ENCODE results near the gene TUBB3. TPM values are rescaled to one million over a fixed set of nuclear protein-coding genes. Genes with fewer than 3 reads are reported as not detected.
A peak's percentile ranks its signal among the peaks of the same experiment; 100 is the strongest.

The TUBB3 gene
- total and polyA plus RNA-seq, 9 of the 15 experiments (the other 6 are each of a cell fraction or from before 2014, with no cell fraction given) = 0.18 to 12.5 (median 5.0) TPM

DNA sequence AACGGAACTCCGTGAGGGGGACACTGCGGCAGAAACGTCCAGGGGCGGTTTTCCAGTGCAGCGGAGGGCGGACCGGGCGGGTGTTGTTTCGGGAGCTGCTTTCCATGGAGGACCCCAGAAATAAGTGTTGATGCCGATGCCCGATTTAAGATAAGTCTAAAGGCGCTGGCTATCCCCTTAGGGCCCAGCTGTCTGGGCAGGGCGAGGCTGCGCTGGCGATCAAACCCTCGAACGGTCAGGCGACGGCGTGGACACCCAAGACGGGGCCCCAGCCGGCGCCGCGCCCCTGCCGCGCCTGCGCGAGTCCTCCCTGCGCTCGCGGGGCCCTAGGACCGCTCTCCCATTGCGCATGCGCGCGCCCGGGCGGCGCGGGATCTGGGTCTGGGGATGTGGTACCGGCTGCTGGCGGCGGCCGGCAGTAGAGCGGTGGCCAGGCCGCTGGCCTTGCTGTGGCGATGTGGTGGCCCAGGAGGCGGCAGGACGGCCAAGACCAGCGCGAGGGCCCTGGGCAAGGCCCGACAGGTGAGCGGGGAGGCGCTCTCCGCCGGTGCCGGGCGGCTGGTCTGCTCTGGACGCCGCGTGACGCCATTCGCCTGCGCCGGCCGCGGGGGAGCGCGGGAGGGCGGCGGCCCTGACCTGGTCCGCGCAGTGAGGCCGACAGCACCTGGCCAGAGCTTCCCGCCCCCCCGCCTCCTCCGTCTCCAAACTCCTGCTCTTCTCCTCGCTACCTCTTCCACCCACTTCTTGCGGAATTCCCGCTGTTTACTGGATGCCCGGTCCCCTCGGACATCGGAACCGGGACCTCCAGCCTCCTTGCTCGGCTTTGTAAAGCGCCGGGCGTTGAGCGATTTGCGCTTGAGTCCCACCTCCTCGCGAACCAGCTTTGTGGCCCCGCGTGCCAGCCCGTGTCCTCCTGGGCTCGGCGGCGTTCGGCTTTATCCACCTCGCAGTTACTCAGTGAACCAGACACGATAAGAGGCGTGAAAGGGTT, 49.4 kb downstream of the TUBB3 start (continued):
- no peak for TF ChIP-seq IRF9 (tag; IDR thresholded peaks at IDR 0.05)
- TF ChIP-seq RBM15 (IDR thresholded peaks at IDR 0.05; ENCODE audit: insufficient read depth, low read length) = no peak
- TF ChIP-seq ELK1 (CRISPR knock-in tag; IDR thresholded peaks at IDR 0.05) = no peak
- TF ChIP-seq MED1 (CRISPR knock-in tag; IDR thresholded peaks at IDR 0.05; ENCODE audit: borderline replicate concordance) = 0 out of 2 replicates have a peak, but pooled peaks have one; percentile 76
- no peak for TF ChIP-seq NFE2L1 (tag; IDR thresholded peaks at IDR 0.05; ENCODE audit: borderline replicate concordance, low read depth)
- TF ChIP-seq FOS (IDR thresholded peaks at IDR 0.05; ENCODE audit: extremely low read depth, insufficient read length) = no peak
- TF ChIP-seq PRDM10 (IDR thresholded peaks at IDR 0.05; ENCODE audit: partially characterized antibody) = no peak
- TF ChIP-seq DDX20 (tag; IDR thresholded peaks at IDR 0.05; ENCODE audit: low read depth) = no peak
- peak in 1 of 2 experiments; percentile 42; a peak in 1 of 4 replicates for TF ChIP-seq TBL1XR1 (IDR thresholded peaks at IDR 0.05; ENCODE audit: low read length in 2 of 2)
- 0 out of 2 replicates have a peak, but pooled peaks have one; percentile 20 for TF ChIP-seq HNRNPL (IDR thresholded peaks at IDR 0.05; ENCODE audit: low read depth, low read length)
- TF ChIP-seq SPI1 (IDR thresholded peaks at IDR 0.05; ENCODE audit: borderline replicate concordance, low read depth, low read length) = no peak
- TF ChIP-seq GABPB1 (CRISPR knock-in tag; IDR thresholded peaks at IDR 0.05) = peak; percentile 57
- TF ChIP-seq NFE2 (IDR thresholded peaks at IDR 0.05; ENCODE audit: low read depth) = 0 out of 2 replicates have a peak, but pooled peaks have one; percentile 9
- peak; percentile 7; the same call in 1 of the 2 replicates for TF ChIP-seq SMC3 (conservative IDR thresholded peaks at IDR 0.05; ENCODE audit: insufficient read depth, low read depth, low read length)
- TF ChIP-seq RFX7 (CRISPR knock-in tag; IDR thresholded peaks at IDR 0.05) = no peak
- peak; percentile 99 for TF ChIP-seq CREM (IDR thresholded peaks at IDR 0.05; ENCODE audit: low read depth)
- peak; percentile 95 for TF ChIP-seq PHF20 (IDR thresholded peaks at IDR 0.05; ENCODE audit: partially characterized antibody)
- TF ChIP-seq SETDB1 (IDR thresholded peaks at IDR 0.05; ENCODE audit: low read length) = no peak
- no peak for TF ChIP-seq SMAD3 (CRISPR knock-in tag; conservative IDR thresholded peaks at IDR 0.05)
- no peak for TF ChIP-seq ZNF146 (CRISPR knock-in tag; IDR thresholded peaks at IDR 0.05; ENCODE audit: unreplicated experiment)
- TF ChIP-seq FOXJ3 (CRISPR knock-in tag; IDR thresholded peaks at IDR 0.05) = no peak
- TF ChIP-seq MCM5 (IDR thresholded peaks at IDR 0.05; ENCODE audit: low read depth) = no peak
- no peak for TF ChIP-seq ZNF174 (CRISPR knock-in tag; IDR thresholded peaks at IDR 0.05)

All from K562 (cell line).